Diencephalon (tissue), 1 donor: ENCODE results near the gene MAP4K5. TPM values are rescaled to one million over a fixed set of nuclear protein-coding genes. Genes with fewer than 3 reads are reported as not detected.

Experiments used
- small RNA-seq: library from RNA; depleted of rRNA; stranded (forward); fragments of <200 nt; gene quantifications from one replicate; pipeline ENCODE3, GENCODE V24; 2014
- total RNA-seq: library from RNA; depleted of rRNA; stranded (reverse); fragments of >200 nt; gene quantifications from one replicate; pipeline ENCODE4 v1.2.3, GENCODE V29; 2014

MAP4K5 gene
- total RNA-seq = 73.4 TPM

DNA sequence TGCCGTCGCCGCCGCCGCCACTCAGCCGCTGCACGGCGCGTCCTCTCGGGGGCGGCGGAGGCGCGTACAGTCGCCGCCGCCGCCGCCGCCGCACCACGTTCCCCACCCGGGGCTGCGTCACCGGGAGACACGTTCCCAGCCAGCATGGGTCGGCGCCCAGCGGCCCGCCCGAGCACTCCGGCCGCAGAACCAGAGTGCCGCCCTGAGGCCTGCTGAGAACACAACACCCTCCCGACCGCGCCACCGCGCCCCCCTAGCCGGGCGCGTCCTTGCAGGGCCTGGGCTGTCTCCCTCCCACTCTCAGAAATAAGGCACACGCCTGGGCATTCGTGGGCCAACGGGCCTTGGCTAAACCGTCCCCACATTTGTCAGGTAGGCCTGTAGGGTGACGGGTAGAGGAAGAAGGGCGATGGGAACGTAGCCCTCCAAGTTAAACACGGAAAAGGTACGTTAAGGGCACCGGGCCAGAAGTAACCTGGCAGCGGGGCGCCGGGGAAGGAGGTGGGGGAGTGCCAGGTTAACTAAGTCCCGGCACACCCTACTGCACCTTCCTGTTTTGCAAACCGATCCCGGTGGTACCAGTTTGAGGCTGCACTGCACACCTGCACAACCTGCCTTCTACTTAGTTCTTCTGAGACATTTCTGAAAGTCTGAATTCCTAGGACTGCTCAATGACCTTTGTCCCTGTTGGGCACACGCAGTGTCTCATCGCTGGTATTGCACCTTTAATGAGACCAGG lies at the start of gene MAP4K5:
TSS of gene MAP4K5 (minus strand) at position 68 of the 739 bp plus-strand sequence. CDS start 520 bp downstream, outside the sequence.

DNA sequence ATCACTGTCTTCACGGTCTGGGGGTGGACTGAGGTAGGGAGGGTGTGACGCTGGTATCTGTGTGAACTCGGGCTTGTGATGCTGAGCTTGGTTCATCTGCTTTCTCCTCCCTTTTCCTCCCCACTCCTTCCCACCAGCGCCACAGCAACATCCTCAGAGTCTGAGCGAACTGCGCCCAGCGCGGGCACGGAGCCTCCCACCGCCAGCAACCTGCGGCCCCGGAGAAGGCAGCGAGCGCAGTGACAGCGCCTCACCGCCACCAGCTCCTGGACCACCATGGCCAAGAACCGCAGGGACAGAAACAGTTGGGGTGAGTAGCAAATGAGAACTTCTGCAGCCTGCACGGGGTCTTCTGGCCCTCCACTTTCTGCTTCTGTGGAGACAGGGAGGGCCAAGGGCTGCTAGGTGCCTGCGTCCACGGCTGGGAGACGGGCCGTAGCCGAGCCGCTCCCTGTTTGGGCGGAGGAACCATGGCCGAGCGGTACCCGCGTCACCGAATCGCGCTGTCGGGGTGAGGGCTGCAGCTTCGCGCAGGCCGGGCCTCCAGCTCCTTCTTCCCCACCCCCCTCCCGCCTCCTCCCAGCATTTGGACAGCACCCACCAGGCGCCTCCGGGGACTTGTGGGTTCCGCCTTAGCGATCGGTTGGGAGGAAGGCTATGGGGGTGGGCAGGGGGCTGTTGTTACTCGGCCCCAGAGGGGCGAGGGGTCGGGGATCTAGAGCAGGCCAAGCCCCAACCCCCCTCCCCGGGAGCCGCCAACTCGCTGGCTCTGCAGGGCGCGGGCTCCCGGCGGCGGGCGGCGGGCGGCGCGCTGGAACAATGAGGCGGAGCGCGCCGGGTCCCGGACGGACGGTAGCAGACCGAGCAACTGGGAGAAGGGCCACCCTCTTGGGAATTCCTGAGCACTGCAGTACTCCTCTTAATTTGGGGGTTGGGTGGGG lies 27.9 kb upstream of the MAP4K5 start, which contains the start of gene ATL1:
TSS of gene ATL1 (plus strand) at position 156 of the 941 bp plus-strand sequence. CDS start at position 277, 121 bp downstream.

DNA sequence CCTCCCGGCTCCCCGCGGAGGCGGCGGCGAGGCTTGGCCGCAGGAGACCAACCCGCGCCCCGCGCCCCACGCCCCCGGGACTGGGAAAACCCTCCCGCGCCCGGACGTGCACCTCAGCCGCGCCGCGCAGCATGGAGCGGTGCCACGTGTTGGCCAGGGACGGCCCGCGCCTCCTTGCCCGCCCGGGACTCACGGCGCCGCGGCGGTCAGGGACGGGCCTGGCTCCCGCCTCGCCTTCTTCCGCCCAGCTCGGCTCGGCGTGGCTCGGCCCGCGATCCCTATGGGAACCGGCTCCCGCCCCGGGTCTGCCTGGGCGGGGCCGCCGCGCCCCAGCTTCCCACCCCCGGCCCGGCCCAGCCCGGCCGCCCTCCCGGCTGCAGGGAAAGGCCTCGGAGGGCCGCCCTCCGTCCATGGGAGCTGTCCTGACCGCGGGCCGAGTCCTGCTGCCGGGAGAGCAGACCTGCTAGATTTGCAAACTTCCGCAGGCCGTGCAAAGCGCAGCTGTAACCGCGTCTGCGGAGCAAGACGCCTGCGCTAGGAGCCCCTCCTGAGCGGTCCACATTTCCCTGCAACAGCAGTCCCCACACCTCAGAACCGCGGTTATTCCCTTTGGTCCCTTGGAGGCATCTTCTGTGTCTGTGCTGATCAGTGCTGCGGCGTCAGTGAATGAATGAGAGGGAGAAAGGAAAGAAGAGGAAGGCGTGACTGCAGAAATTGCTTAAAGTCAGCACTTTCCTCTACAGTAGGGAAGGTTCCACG lies 135.6 kb downstream of the MAP4K5 start, which contains the start of gene CDKL1:
TSS of gene CDKL1 (minus strand) at position 251 of the 759 bp plus-strand sequence. CDS start 1,013 bp downstream, outside the sequence.

Small RNA genes within 50 kb of the gene (small RNA-seq; reads per million reads assigned to genes)
- gene RF00019 (not detected), gene SNRPGP1 (not detected)

Other genes with a start within 250 kb of the MAP4K5 start
- 15.7 TPM for gene L2HGDH, start 220.3 kb downstream of the MAP4K5 start, total RNA-seq
- gene DMAC2L, start 220.2 kb downstream of the MAP4K5 start, total RNA-seq = 10.6 TPM
- gene CDKL1, start 135.7 kb downstream of the MAP4K5 start, total RNA-seq = 11.3 TPM
- 128 TPM for gene ATL1, start 27.6 kb upstream of the MAP4K5 start, total RNA-seq
- 20.8 TPM for gene SAV1, start 135.7 kb upstream of the MAP4K5 start, total RNA-seq